Urinary bladder (tissue), 4 donors: ENCODE results near the gene DES. TPM values are rescaled to one million over a fixed set of nuclear protein-coding genes. Genes with fewer than 3 reads are reported as not detected.

Experiments used
- DNase-seq: peaks from one replicate; pipeline ENCODE4 v3.0.0-alpha.2; 2015; ENCODE audit errors: extremely low spot score
- H3K27ac ChIP-seq: one replicate; pipeline ENCODE4 v1.5.1; 2013; ENCODE audit warnings: low read depth, mild to moderate bottlenecking, moderate library complexity
- H3K36me3 ChIP-seq: one replicate; pipeline ENCODE4 v1.6.1; 2013; ENCODE audit warnings: mild to moderate bottlenecking, moderate library complexity; ENCODE audit not compliant: insufficient read depth
- H3K4me1 ChIP-seq: one replicate; pipeline ENCODE4 v1.6.1; 2013; ENCODE audit warnings: mild to moderate bottlenecking, moderate library complexity; ENCODE audit not compliant: insufficient read depth
- H3K4me3 ChIP-seq: one replicate; pipeline ENCODE4 v1.5.1; 2013; ENCODE audit warnings: low read depth, low read length
- WGBS: extraction: QIAGEN DNeasy Blood & Tissue Kit; methylation state at CpG from one replicate; pipeline ENCODE4 v1.1.7; 2013; 5-methylcytosine and 5-hydroxymethylcytosine counted together
- polyA plus RNA-seq: library from polyadenylated mRNA; stranded (reverse); fragments of 200-250 nt; gene quantifications from one replicate; pipeline ENCODE4 v1.2.3, GENCODE V29; 2013
- total RNA-seq: library from RNA; depleted of rRNA; stranded (reverse); fragments of >200 nt; gene quantifications from one replicate; pipeline ENCODE4 v1.2.3, GENCODE V29; 2014
- donor health status: healthy with polysubstance abuse.
- donor health status: healthy.

The DES gene
- total and polyA plus RNA-seq, 2 donors: 1,909 to 8,236 TPM

DNA sequence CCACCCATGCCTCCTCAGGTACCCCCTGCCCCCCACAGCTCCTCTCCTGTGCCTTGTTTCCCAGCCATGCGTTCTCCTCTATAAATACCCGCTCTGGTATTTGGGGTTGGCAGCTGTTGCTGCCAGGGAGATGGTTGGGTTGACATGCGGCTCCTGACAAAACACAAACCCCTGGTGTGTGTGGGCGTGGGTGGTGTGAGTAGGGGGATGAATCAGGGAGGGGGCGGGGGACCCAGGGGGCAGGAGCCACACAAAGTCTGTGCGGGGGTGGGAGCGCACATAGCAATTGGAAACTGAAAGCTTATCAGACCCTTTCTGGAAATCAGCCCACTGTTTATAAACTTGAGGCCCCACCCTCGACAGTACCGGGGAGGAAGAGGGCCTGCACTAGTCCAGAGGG, 803 bp upstream of the DES start:
- H3K27ac ChIP-seq: no peak overlapping the region
- H3K4me3 ChIP-seq: no peak overlapping the region
- 53% methylated on average over 9 of the region's 9 CpGs for WGBS
- no peak for DNase-seq
- H3K4me1 ChIP-seq: no peaks in the 10 kb centered on the region
- H3K36me3 ChIP-seq: no peaks in the 10 kb centered on the region

DNA sequence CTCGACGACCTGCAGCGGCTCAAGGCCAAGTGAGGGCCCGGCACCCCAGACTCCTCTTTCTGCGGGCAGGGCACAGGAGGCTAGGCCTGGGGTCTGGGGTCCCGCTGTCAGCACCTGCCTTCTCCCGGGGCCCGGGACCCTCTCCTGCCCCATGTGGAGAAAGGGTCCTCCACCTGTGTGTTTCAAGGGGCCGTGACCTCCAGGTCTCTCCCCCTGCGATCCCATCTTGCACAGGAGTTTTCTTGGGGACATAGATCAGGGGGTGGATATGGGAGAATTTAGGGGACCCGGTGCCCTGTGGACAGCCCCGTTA, 791 bp downstream of the DES start:
- H3K4me3 ChIP-seq: peak overlapping the region; percentile 35
- no peak overlapping the region for H3K27ac ChIP-seq
- H3K4me1 ChIP-seq: no peaks in the 10 kb centered on the region
- WGBS: 27% methylated on average over 12 of the region's 12 CpGs
- no peaks in the 10 kb centered on the region for H3K36me3 ChIP-seq
- no peak for DNase-seq

- Histone ChIP-seq H3K36me3 (no peaks in the 10 kb centered on the region), H3K4me3 (peak overlapping the region; percentile 35), H3K27ac (no peak overlapping the region), H3K4me1 (no peaks in the 10 kb centered on the region)
- DNase-seq: no peak
- WGBS: 54% methylated on average over 8 of the region's 9 CpGs
These were observed 1.4 kb downstream of the DES start for GRCh38 chr2:219419331-219420197.

DNA sequence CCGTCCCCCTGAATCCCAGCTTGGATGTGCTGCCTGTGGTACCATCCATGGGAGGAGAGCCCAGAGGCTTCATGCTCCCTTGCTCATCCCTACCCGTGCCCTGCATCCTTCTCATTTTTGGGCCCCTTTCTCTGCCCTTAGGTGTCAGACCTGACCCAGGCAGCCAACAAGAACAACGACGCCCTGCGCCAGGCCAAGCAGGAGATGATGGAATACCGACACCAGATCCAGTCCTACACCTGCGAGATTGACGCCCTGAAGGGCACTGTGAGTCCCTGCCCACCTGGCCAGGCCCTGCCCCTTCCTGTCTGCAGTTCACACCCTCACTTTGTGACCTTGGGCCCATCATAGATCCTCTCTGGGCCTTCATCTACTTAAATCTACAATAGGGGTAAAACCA, 2.5 kb downstream of the DES start:
- DNase-seq: no peak
- no peak overlapping the region for H3K4me3 ChIP-seq
- H3K4me1 ChIP-seq: no peaks in the 10 kb centered on the region
- H3K27ac ChIP-seq: no peak overlapping the region
- no peaks in the 10 kb centered on the region for H3K36me3 ChIP-seq
- 63% methylated on average over 8 of the region's 8 CpGs for WGBS

GRCh38 chr2:219421323-219421722, 3.1 kb downstream of the DES start:
- WGBS: 64% methylated on average over 17 of the region's 17 CpGs
- no peak for DNase-seq
- Histone ChIP-seq H3K4me3 (no peak overlapping the region), H3K4me1 (no peaks in the 10 kb centered on the region), H3K36me3 (no peaks in the 10 kb centered on the region), H3K27ac (no peak overlapping the region)

GRCh38 chr2:219422952-219423534, 4.9 kb downstream of the DES start:
- 66% methylated on average over 8 of the region's 8 CpGs for WGBS
- no peak for DNase-seq
- no peak overlapping the region for H3K27ac ChIP-seq
- no peak overlapping the region for H3K4me3 ChIP-seq
- no peaks in the 10 kb centered on the region for H3K4me1 ChIP-seq
- no peaks in the 10 kb centered on the region for H3K36me3 ChIP-seq

- 46% methylated on average over 14 of the region's 14 CpGs for WGBS
- DNase-seq: no peak
- no peak overlapping the region for H3K27ac ChIP-seq
- H3K4me3 ChIP-seq: no peak overlapping the region
- H3K4me1 ChIP-seq: no peaks in the 10 kb centered on the region
- no peaks in the 10 kb centered on the region for H3K36me3 ChIP-seq
These were observed 5.6 kb downstream of the DES start for GRCh38 chr2:219423652-219424377.

- Histone ChIP-seq H3K36me3 (no peaks in the 10 kb centered on the region), H3K4me1 (no peaks in the 10 kb centered on the region), H3K27ac (no peak overlapping the region), H3K4me3 (no peak overlapping the region)
- 75% methylated on average over 8 of the region's 8 CpGs for WGBS
- no peak for DNase-seq
These were observed 7.3 kb downstream of the DES start for GRCh38 chr2:219425238-219426067.

- DNase-seq: no peak
- no peaks in the 10 kb centered on the region for H3K4me1 ChIP-seq
- no peak overlapping the region for H3K27ac ChIP-seq
- no peaks in the 10 kb centered on the region for H3K36me3 ChIP-seq
- H3K4me3 ChIP-seq: no peak overlapping the region
- 73% methylated on average over 7 of the region's 7 CpGs for WGBS
These were observed 7.9 kb downstream of the DES start for GRCh38 chr2:219426068-219426443.

- no peaks in the 10 kb centered on the region for H3K4me1 ChIP-seq
- H3K36me3 ChIP-seq: no peaks in the 10 kb centered on the region
- 70% methylated on average over 7 of the region's 7 CpGs for WGBS
- no peak overlapping the region for H3K4me3 ChIP-seq
- H3K27ac ChIP-seq: no peak overlapping the region
- no peak for DNase-seq
These were observed 8.5 kb downstream of the DES start for GRCh38 chr2:219426534-219427136.

- no peaks in the 10 kb centered on the region for H3K4me1 ChIP-seq
- no peak for DNase-seq
- H3K36me3 ChIP-seq: no peaks in the 10 kb centered on the region
- no peak overlapping the region for H3K27ac ChIP-seq
- no peak overlapping the region for H3K4me3 ChIP-seq
These were observed 10.3 kb downstream of the DES start for GRCh38 chr2:219428469-219428868.

DNA sequence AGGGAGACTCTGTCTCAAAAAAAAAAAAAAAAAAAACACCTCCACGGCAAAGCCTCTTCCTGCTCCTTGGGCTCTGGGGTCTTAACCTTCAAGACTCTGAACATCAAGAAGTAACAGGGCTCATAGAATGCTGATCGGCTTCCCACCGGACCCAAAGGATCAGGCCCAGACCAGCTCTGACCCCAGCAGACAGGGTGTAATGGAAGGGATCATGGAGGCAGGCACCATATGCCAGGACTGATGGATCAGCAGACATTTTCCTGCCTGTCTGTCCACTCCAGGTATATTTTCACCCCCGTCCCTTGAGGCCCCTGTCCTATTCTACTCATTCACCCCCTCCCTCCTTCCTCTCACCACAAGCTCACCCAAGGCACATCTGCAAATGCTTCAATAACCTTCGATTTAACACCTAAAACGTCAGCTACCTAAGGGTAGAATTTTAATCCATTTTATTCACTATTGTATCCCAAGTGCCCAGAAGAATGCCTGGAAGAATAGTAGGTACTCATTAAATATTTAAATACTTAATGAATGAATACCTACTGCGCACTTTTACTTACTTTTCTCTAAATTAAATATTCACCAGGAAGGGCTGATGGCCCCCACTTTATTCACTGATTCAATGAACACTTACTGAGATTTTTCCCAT, 11.9 kb downstream of the DES start:
- no peak overlapping the region for H3K27ac ChIP-seq
- H3K36me3 ChIP-seq: no peaks in the 10 kb centered on the region
- WGBS: 81% methylated on average over 7 of the region's 7 CpGs
- H3K4me1 ChIP-seq: no peaks in the 10 kb centered on the region
- H3K4me3 ChIP-seq: no peak overlapping the region
- DNase-seq: no peak
